ENCODE results near the gene OR51B2.

OR51B2 gene

DNA sequence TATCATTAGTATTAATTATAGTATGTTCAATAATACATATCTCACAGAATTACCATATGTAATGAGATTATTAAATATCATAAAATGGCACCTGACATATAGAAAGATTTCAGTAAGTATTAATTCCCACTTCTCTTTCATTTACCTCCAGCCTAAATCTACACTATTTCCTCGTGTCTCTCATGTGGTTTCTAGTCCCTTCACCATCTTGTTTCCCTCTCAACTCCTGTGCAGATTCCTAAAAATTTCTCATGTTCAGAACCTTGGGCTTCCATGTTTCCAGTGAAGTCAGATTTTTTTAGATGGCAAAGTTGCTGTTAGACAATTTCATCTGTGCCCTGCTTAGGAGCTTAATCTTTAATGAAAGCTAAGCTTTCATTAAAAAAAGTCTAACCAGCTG, 40.2 kb downstream of the OR51B2 start:
- no peak for DNase-seq (ENCODE audit: low read depth)

DNA sequence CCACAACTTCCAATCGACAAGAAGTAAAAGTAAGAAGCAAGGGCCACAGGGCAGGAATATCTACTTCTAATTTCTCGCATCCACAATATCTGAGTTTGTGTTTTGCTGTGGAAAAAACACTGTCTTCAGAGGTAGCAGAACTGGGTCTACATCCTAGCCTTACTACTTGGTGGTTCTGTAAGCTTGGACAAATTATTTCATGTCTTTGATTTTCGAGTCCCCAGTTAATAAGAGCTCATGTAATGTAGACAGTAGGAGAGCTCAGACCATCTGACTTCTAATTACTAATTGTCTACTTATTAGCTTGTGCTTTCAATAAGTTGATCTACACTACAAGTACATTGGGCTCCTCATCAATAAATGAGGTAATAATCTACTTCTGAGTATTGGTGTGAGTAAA, 41.0 kb downstream of the OR51B2 start:
- no peak for DNase-seq (ENCODE audit: low read depth)

DNA sequence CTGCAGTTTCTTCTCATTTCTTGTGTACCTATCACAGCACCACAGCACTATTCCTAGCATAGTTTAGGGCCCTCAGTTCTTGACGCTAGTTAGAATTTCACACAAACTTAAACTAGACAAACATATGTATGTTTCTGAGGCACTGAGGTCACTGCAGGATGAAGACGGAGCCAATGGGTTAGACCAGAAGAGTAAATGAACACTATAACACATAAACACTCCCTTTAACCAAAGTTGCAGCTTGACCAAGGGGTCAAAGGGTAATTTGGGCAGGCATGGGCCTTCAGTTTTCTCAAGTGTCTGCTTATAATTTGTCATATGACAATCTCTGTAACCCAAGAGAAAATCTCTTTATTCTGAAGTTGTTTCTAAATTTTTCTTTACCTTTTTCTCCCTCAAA, 41.5 kb downstream of the OR51B2 start:
- no peak for DNase-seq (ENCODE audit: low read depth)

DNA sequence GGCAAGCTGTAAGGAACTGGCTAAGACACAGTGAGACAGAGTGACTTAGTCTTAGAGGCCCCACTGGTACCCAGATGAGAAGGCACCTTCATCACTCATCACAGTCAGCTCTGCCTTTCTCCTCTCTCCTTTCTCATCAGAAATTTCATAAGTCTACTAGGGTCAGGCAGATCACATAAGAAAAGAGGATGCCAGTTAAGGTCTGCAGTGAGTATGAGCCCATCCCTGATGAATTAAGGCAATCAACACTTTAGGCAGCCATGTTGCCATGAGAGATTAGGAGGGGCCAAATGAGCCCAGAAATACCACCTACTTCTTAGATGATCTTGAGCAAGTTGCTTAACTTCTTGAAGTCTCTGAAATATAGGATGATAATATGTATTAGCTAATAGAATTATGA, 42.5 kb downstream of the OR51B2 start:
- no peak for DNase-seq (ENCODE audit: low read depth)

DNA sequence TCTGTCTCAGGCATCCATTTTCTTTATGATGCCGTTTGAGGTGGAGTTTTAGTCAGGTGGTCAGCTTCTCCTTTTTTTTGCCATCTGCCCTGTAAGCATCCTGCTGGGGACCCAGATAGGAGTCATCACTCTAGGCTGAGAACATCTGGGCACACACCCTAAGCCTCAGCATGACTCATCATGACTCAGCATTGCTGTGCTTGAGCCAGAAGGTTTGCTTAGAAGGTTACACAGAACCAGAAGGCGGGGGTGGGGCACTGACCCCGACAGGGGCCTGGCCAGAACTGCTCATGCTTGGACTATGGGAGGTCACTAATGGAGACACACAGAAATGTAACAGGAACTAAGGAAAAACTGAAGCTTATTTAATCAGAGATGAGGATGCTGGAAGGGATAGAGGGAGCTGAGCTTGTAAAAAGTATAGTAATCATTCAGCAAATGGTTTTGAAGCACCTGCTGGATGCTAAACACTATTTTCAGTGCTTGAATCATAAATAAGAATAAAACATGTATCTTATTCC, 43.5 kb downstream of the OR51B2 start:
- DNase-seq (ENCODE audit: low read depth): no peak

DNA sequence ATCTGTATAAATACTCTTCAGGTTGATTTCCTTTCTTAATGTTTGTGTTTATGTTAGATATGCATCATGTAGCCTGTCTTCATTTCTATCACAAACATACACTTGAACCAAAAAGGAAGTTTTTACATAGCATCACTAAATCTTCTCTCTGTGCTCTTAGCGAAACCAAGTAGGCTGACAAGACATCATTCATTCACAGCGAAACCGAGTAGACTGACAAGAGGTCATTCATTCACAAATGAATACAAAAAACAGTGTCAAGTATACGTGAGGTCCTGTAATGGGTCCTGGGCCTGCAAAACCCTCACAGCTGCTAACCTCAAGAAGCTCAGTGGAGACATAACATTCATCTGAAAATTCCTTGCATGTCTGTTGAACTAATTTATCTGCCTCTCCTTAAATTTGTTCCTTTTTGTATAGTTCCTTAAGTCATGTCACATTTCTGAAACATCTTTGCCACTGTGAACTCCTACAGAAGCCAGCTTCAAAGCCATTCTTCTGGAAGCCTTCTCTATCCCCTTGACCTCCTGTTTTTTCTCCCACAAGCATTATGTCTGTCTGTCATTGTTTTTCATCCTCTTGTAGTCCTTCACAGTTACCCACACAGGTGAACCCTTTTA, 44.5 kb downstream of the OR51B2 start:
- no peak for DNase-seq (ENCODE audit: low read depth)

DNA sequence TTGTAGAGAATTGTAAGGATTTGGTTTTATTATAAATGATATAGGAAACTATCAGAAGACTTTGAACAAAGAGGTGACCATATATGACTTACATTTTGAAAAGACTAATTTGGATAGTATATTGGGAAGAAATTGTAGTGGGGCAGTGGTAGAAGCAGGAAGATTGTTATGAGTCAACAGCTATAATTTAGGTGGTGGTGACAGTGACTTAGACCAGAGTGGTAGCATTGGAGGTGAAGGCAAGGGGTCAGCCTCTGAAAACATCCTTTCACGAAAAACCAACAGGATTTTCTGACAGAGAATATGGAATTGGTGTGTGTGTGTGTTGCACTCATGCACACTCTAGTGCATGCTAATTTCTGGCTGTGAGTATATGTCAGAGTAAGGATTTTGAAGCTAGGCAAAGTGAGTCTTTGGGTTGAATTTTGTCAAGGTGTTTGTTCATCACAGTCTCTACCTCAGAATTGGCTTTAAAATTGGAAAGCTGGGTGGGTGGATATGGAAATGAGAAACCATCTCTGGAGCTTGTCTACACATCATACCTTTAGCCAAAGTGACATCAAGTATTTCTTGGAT, 46.2 kb downstream of the OR51B2 start:
- no peak for DNase-seq (ENCODE audit: low read depth)

DNA sequence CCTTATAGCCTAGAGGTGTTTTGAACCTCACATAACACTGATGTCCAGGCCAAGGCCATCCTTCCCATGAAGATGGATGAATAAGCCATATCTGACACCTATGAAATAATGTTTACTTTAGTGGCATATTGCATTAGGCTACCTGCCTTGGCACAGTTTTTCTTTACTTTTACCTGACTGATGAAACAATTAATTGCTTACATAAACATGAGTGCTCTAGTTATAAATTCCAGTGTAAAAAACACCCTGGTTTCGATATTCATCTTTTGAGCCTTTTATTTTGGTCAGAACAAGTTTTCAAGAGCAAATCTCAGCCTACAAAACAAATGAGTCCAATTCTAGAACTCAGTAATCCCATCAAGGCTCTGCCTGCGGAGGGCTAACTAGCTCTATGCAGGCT, 47.4 kb downstream of the OR51B2 start:
- DNase-seq (ENCODE audit: low read depth): no peak

DNA sequence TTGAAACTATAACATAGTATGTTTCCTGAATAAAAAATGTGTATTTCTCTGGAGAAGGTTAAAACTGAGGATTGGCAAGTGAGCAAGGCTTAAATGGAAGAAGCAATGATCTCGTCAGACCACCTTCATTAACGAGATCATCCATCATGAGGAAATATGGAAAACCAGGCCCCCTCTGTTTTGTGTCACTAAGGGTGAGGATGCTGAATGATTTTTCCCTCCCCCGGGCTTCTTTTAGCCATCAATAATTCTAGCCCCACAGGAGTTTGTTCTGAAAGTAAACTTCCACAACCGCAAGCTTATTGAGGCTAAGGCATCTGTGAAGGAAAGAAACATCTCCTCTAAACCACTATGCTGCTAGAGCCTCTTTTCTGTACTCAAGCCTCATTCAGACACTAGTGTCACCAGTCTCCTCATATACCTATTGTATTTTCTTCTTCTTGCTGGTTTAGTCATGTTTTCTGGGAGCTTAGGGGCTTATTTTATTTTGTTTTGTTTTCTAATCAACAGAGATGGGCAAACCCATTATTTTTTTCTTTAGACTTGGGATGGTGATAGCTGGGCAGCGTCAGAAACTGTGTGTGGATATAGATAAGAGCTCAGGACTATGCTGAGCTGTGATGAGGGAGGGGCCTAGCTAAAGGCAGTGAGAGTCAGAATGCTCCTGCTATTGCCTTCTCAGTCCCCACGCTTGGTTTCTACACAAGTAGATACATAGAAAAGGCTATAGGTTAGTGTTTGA, 48.6 kb downstream of the OR51B2 start:
- DNase-seq (ENCODE audit: low read depth): no peak

DNA sequence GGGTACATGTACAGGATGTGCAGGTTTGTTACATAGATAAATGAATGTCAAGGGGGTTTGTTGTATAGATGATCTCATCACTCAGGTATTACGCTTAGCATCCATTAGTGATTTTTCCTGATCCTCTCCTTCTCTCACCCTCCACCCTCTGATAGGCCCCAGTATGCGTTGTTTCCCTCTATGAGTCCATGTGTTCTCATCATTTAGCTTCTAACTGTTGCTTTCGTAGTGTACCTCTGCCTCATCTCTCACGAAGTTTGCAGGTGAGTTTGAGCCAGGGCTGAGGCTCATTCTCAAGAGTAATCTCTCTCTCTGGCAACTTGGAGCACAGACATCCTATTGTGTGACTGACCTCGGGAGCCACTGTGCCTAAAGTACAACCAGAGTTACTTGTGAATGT, 49.7 kb downstream of the OR51B2 start:
- DNase-seq (ENCODE audit: low read depth): no peak

Measured in T-helper 22 cell (primary cell).